GM23338 (cell line): ENCODE results near the gene SRPX2. TPM values are rescaled to one million over a fixed set of nuclear protein-coding genes. Genes with fewer than 3 reads are reported as not detected.

ENCODE experiments used
- ATAC-seq: fragments of 200-7000 bp; cut with Tn5 transposase; 3 replicates; pipeline ENCODE4 v1.9.1; 2020
- DNase-seq: peaks from one replicate; pipeline ENCODE4 v3.0.0-alpha.2; 2015; ENCODE audit warnings: low spot score
- H2AFZ ChIP-seq: fragments of 200-600 bp; sonication (generic); 2 replicates; pipeline ENCODE4 v1.8.0; 2016; ENCODE audit warnings: antibody characterized with exemption, mild to moderate bottlenecking, moderate library complexity
- H3F3A ChIP-seq: fragments of 200-600 bp; sonication (generic); replicated peaks from 2 replicates; pipeline ENCODE4 v1.8.0; 2017; ENCODE audit warnings: antibody characterized with exemption, mixed run types, low read depth
- H3K27ac ChIP-seq: fragments of 200-600 bp; sonication (generic); 2 replicates; pipeline ENCODE4 v1.6.1; 2016; ENCODE audit warnings: low read depth
- H3K27me3 ChIP-seq: fragments of 200-600 bp; sonication (generic); 2 replicates; pipeline ENCODE4 v1.8.0; 2016; ENCODE audit warnings: mild to moderate bottlenecking, mixed run types, moderate library complexity; ENCODE audit not compliant: insufficient read depth
- H3K36me3 ChIP-seq: fragments of 200-600 bp; sonication (generic); 2 replicates; pipeline ENCODE4 v1.8.0; 2016; ENCODE audit warnings: mild to moderate bottlenecking; ENCODE audit not compliant: insufficient read depth
- H3K4me1 ChIP-seq: fragments of 200-600 bp; sonication (generic); 2 replicates; pipeline ENCODE4 v1.8.0; 2016; ENCODE audit warnings: mild to moderate bottlenecking, moderate library complexity; ENCODE audit not compliant: insufficient read depth
- H3K4me2 ChIP-seq: fragments of 200-600 bp; sonication (generic); 2 replicates; pipeline ENCODE4 v1.7.1; 2017; ENCODE audit warnings: mixed run types
- H3K4me3 ChIP-seq: fragments of 200-600 bp; sonication (generic); 2 replicates; pipeline ENCODE4 v1.6.1; 2016; ENCODE audit warnings: mixed run types
- H3K79me2 ChIP-seq: fragments of 200-600 bp; sonication (generic); replicated peaks from 2 replicates; pipeline ENCODE4 v1.8.0; 2017; ENCODE audit warnings: mild to moderate bottlenecking; ENCODE audit not compliant: insufficient read depth
- H3K9me2 ChIP-seq: fragments of 200-600 bp; sonication (generic); 2 replicates; pipeline ENCODE4 v1.8.0; 2017; ENCODE audit not compliant: insufficient read depth
- H4K20me1 ChIP-seq: fragments of 200-600 bp; sonication (generic); replicated peaks from 2 replicates; pipeline ENCODE4 v1.8.0; 2017; ENCODE audit warnings: mild to moderate bottlenecking; ENCODE audit not compliant: insufficient read depth
- H3K27ac Mint-ChIP-seq: 2 replicates; pipeline ENCODE4 v1.8.0; 2020; ENCODE audit warnings: inconsistent platforms, mild to moderate bottlenecking, moderate library complexity, mixed read lengths
- H3K27me3 Mint-ChIP-seq: 3 replicates; pipeline ENCODE4 v1.8.0; 2022; ENCODE audit warnings: low read depth, mild to moderate bottlenecking, moderate library complexity, mixed read lengths, inconsistent platforms; ENCODE audit not compliant: insufficient read depth, poor library complexity
- H3K36me3 Mint-ChIP-seq: 3 replicates; pipeline ENCODE4 v1.8.0; 2021; ENCODE audit warnings: low read depth, mild to moderate bottlenecking, inconsistent platforms, moderate library complexity, mixed read lengths
- H3K4me1 Mint-ChIP-seq: 3 replicates; pipeline ENCODE4 v1.8.0; 2020; ENCODE audit warnings: mild to moderate bottlenecking, inconsistent platforms, mixed read lengths
- H3K4me3 Mint-ChIP-seq: 3 replicates; pipeline ENCODE4 v1.8.0; 2021; ENCODE audit warnings: moderate library complexity, mild to moderate bottlenecking, inconsistent platforms, mixed read lengths
- H3K9me3 Mint-ChIP-seq: 3 replicates; pipeline ENCODE4 v1.8.0; 2020; ENCODE audit warnings: moderate library complexity, mild to moderate bottlenecking, inconsistent platforms, mixed read lengths
- CREB1 ChIP-seq: fragments of 250-450 bp; sonication (Bioruptor Pico); IDR thresholded peaks from 2 replicates; pipeline ENCODE4 v1.5.0; 2020; ENCODE audit warnings: low read depth, mild to moderate bottlenecking, moderate library complexity
- CTCF ChIP-seq, 2 experiments: fragments of 200-600 bp in 1 of 2; sonication (generic) in 1 of 2; conservative IDR thresholded peaks; 2 replicates each; pipeline versions ENCODE4 v1.5.1 to v1.6.1; 2016 to 2017; ENCODE audit warnings: antibody characterized with exemption in 2 of 2, low read depth in 2 of 2, mild to moderate bottlenecking in 2 of 2, moderate library complexity in 1 of 2
- ETS1 ChIP-seq: IDR thresholded peaks from 2 replicates; pipeline ENCODE4 v1.6.1; 2016; ENCODE audit warnings: antibody characterized with exemption
- EZH2 ChIP-seq: fragments of 200-600 bp; sonication (generic); IDR thresholded peaks from one replicate; pipeline ENCODE4 v1.8.0; 2017; ENCODE audit warnings: antibody characterized with exemption, mild to moderate bottlenecking, low read depth; ENCODE audit not compliant: unreplicated experiment
- EZH2phosphoT487 ChIP-seq: fragments of 200-600 bp; sonication (generic); IDR thresholded peaks from one replicate; pipeline ENCODE4 v1.8.1; 2018; ENCODE audit warnings: antibody characterized with exemption; ENCODE audit not compliant: unreplicated experiment
- JUNB ChIP-seq: IDR thresholded peaks from one replicate; pipeline ENCODE4 v1.6.1; 2016; ENCODE audit warnings: antibody characterized with exemption; ENCODE audit not compliant: unreplicated experiment
- NANOG ChIP-seq: IDR thresholded peaks from 2 replicates; pipeline ENCODE4 v1.6.1; 2016; ENCODE audit warnings: antibody characterized with exemption, borderline replicate concordance
- POLR2AphosphoS5 ChIP-seq: IDR thresholded peaks from 2 replicates; pipeline ENCODE4 v1.6.1; 2016; ENCODE audit warnings: antibody characterized with exemption, low read depth
- STAT1 ChIP-seq: IDR thresholded peaks from one replicate; pipeline ENCODE4 v1.6.1; 2016; ENCODE audit warnings: antibody characterized with exemption; ENCODE audit not compliant: unreplicated experiment
- ZNF114 ChIP-seq: fragments of 250-450 bp; sonication (Bioruptor Pico); IDR thresholded peaks from 2 replicates; pipeline ENCODE4 v1.5.0; 2020; ENCODE audit warnings: mild to moderate bottlenecking, moderate library complexity
- ZNF331 ChIP-seq: fragments of 250-450 bp; sonication (Bioruptor Pico); IDR thresholded peaks from 2 replicates; pipeline ENCODE4 v1.5.0; 2020; ENCODE audit warnings: low read depth, mild to moderate bottlenecking, moderate library complexity
- polyA plus RNA-seq: library from polyadenylated mRNA; unstranded; fragments of >200 nt; fragmentation: Nextera tagmentation; extraction: Ambion mirVana; gene quantifications from 2 replicates; pipeline ENCODE4 v1.2.1, GENCODE V29; 2016
- total RNA-seq: library from RNA; depleted of rRNA; stranded (reverse); fragments of >200 nt; shearing (Covaris generic); gene quantifications from 2 replicates; pipeline ENCODE4 v1.2.3, GENCODE V29; 2014
- TF ChIP-seq, protein P1 (sequence below): fragments of 250-450 bp; sonication (Bioruptor Pico); IDR thresholded peaks from 2 replicates; pipeline ENCODE4 v1.5.0; 2020; ENCODE audit warnings: mild to moderate bottlenecking, moderate library complexity
- TF ChIP-seq, protein P2 (sequence below): IDR thresholded peaks from one replicate; pipeline ENCODE4 v1.6.1; 2018; ENCODE audit warnings: antibody characterized with exemption; ENCODE audit not compliant: unreplicated experiment

Gene SRPX2
- total and polyA plus RNA-seq, 2 experiments from 2014 or later: not detected

DNA sequence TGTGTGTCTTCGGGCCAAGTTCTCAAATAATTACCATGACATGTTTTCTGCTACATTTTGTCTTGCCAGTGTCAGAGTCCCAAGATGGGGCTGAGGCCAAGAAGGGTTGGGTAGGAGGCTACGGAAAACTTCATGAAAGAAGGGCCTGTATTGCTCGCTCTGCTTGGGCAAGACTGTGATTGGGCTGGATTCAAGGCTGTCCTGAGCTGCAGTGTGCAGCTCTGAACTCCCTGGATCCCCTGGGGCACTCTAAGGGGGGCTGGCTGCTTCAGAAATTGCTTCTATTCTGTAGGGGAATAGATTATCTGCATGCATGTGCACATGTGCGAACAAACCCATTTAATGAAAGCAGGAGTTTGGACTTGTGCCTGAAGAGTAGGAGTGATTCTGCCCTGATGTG, 21.0 kb upstream of the SRPX2 start:
- no peak overlapping the region for H3K27ac ChIP-seq
- H3K9me3 Mint-ChIP-seq: peaks cover 2% of the 10 kb centered on the region; the same call in 1 of the 3 replicates
- no peaks in the 10 kb centered on the region for H4K20me1 ChIP-seq
- TF ChIP-seq ETS1: no peak
- TF ChIP-seq, protein P1, sequence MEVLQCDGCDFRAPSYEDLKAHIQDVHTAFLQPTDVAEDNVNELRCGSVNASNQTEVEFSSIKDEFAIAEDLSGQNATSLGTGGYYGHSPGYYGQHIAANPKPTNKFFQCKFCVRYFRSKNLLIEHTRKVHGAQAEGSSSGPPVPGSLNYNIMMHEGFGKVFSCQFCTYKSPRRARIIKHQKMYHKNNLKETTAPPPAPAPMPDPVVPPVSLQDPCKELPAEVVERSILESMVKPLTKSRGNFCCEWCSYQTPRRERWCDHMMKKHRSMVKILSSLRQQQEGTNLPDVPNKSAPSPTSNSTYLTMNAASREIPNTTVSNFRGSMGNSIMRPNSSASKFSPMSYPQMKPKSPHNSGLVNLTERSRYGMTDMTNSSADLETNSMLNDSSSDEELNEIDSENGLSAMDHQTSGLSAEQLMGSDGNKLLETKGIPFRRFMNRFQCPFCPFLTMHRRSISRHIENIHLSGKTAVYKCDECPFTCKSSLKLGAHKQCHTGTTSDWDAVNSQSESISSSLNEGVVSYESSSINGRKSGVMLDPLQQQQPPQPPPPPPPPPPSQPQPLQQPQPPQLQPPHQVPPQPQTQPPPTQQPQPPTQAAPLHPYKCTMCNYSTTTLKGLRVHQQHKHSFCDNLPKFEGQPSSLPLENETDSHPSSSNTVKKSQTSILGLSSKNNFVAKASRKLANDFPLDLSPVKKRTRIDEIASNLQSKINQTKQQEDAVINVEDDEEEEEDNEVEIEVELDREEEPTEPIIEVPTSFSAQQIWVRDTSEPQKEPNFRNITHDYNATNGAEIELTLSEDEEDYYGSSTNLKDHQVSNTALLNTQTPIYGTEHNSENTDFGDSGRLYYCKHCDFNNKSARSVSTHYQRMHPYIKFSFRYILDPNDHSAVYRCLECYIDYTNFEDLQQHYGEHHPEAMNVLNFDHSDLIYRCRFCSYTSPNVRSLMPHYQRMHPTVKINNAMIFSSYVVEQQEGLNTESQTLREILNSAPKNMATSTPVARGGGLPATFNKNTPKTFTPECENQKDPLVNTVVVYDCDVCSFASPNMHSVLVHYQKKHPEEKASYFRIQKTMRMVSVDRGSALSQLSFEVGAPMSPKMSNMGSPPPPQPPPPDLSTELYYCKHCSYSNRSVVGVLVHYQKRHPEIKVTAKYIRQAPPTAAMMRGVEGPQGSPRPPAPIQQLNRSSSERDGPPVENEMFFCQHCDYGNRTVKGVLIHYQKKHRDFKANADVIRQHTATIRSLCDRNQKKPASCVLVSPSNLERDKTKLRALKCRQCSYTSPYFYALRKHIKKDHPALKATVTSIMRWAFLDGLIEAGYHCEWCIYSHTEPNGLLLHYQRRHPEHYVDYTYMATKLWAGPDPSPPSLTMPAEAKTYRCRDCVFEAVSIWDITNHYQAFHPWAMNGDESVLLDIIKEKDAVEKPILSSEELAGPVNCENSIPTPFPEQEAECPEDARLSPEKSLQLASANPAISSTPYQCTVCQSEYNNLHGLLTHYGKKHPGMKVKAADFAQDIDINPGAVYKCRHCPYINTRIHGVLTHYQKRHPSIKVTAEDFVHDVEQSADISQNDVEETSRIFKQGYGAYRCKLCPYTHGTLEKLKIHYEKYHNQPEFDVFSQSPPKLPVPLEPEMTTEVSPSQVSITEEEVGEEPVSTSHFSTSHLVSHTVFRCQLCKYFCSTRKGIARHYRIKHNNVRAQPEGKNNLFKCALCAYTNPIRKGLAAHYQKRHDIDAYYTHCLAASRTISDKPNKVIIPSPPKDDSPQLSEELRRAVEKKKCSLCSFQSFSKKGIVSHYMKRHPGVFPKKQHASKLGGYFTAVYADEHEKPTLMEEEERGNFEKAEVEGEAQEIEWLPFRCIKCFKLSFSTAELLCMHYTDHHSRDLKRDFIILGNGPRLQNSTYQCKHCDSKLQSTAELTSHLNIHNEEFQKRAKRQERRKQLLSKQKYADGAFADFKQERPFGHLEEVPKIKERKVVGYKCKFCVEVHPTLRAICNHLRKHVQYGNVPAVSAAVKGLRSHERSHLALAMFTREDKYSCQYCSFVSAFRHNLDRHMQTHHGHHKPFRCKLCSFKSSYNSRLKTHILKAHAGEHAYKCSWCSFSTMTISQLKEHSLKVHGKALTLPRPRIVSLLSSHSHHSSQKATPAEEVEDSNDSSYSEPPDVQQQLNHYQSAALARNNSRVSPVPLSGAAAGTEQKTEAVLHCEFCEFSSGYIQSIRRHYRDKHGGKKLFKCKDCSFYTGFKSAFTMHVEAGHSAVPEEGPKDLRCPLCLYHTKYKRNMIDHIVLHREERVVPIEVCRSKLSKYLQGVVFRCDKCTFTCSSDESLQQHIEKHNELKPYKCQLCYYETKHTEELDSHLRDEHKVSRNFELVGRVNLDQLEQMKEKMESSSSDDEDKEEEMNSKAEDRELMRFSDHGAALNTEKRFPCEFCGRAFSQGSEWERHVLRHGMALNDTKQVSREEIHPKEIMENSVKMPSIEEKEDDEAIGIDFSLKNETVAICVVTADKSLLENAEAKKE (CRISPR knock-in tag): no peak
- no peak for TF ChIP-seq ZNF114 (CRISPR knock-in tag)
- TF ChIP-seq STAT1: no peak
- TF ChIP-seq NANOG: no peak
- TF ChIP-seq EZH2: no peak
- no peak for TF ChIP-seq ZNF331 (CRISPR knock-in tag)
- TF ChIP-seq JUNB: no peak
- TF ChIP-seq EZH2phosphoT487: no peak
- no peak for TF ChIP-seq CREB1 (CRISPR knock-in tag)
- no peak for TF ChIP-seq POLR2AphosphoS5
- no peak for TF ChIP-seq CTCF (conservative IDR thresholded peaks at IDR 0.05; ENCODE audit: low read depth in 2 of 2)
- TF ChIP-seq, protein P2, sequence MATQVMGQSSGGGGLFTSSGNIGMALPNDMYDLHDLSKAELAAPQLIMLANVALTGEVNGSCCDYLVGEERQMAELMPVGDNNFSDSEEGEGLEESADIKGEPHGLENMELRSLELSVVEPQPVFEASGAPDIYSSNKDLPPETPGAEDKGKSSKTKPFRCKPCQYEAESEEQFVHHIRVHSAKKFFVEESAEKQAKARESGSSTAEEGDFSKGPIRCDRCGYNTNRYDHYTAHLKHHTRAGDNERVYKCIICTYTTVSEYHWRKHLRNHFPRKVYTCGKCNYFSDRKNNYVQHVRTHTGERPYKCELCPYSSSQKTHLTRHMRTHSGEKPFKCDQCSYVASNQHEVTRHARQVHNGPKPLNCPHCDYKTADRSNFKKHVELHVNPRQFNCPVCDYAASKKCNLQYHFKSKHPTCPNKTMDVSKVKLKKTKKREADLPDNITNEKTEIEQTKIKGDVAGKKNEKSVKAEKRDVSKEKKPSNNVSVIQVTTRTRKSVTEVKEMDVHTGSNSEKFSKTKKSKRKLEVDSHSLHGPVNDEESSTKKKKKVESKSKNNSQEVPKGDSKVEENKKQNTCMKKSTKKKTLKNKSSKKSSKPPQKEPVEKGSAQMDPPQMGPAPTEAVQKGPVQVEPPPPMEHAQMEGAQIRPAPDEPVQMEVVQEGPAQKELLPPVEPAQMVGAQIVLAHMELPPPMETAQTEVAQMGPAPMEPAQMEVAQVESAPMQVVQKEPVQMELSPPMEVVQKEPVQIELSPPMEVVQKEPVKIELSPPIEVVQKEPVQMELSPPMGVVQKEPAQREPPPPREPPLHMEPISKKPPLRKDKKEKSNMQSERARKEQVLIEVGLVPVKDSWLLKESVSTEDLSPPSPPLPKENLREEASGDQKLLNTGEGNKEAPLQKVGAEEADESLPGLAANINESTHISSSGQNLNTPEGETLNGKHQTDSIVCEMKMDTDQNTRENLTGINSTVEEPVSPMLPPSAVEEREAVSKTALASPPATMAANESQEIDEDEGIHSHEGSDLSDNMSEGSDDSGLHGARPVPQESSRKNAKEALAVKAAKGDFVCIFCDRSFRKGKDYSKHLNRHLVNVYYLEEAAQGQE: no peak
- H3K4me1 ChIP-seq: no peaks in the 10 kb centered on the region
- no peak overlapping the region for H3K4me3 Mint-ChIP-seq
- DNase-seq: no peak
- ATAC-seq: no peak
- no peak overlapping the region for H2AFZ ChIP-seq
- H3K4me3 ChIP-seq: no peak overlapping the region
- H3K79me2 ChIP-seq: no peaks in the 10 kb centered on the region
- no peaks in the 10 kb centered on the region for H3F3A ChIP-seq
- H3K36me3 Mint-ChIP-seq: peaks cover 4% of the 10 kb centered on the region; the same call in 1 of the 3 replicates
- no peaks in the 10 kb centered on the region for H3K4me1 Mint-ChIP-seq
- no peaks in the 10 kb centered on the region for H3K27me3 Mint-ChIP-seq
- no peaks in the 10 kb centered on the region for H3K9me2 ChIP-seq
- H3K36me3 ChIP-seq: no peaks in the 10 kb centered on the region
- H3K27ac Mint-ChIP-seq: no peak overlapping the region
- no peaks in the 10 kb centered on the region for H3K27me3 ChIP-seq
- no peak overlapping the region for H3K4me2 ChIP-seq
